ENCODE data around the gene PARD3. TPM values are rescaled to one million over a fixed set of nuclear protein-coding genes. Genes with fewer than 3 reads are reported as not detected.

Gene PARD3
- total RNA-seq, 6 experiments from 2014 or later: 19.1 to 27.8 (median 22.0) TPM

DNA sequence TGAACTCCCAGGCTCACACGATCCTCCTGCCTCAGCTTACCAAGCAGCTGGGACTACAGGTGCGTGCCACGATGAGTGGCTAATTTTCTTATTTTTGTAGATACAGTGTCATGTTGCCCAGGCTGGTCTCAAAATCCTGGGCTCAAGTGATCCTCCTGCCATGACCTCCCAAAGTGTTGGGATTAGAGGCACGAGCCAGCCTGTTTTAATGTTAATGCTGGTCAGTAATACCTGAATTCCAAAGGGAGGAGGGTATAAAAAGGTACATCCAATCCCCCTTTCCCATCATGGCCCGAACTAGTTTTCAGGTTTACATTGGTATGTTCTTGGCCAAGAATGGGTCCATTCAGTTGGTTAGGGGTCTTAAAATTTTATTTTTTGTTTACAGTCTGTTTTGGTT is 329.1 kb downstream of the PARD3 start:
- ATAC-seq (no peak), DNase-seq (no peak)
- no peaks in the 10 kb centered on the region for H3K9me3 ChIP-seq
- WGBS (ENCODE audit: insufficient coverage, low coverage, low lambda C conversion rate, missing lambda C conversion rate): 88% methylated on average over 2 of the region's 5 CpGs
- H3K36me3 ChIP-seq: no peaks in the 10 kb centered on the region
- intact Hi-C loops (cut with DNase I): no loop called here
- TF ChIP-seq, protein P1, sequence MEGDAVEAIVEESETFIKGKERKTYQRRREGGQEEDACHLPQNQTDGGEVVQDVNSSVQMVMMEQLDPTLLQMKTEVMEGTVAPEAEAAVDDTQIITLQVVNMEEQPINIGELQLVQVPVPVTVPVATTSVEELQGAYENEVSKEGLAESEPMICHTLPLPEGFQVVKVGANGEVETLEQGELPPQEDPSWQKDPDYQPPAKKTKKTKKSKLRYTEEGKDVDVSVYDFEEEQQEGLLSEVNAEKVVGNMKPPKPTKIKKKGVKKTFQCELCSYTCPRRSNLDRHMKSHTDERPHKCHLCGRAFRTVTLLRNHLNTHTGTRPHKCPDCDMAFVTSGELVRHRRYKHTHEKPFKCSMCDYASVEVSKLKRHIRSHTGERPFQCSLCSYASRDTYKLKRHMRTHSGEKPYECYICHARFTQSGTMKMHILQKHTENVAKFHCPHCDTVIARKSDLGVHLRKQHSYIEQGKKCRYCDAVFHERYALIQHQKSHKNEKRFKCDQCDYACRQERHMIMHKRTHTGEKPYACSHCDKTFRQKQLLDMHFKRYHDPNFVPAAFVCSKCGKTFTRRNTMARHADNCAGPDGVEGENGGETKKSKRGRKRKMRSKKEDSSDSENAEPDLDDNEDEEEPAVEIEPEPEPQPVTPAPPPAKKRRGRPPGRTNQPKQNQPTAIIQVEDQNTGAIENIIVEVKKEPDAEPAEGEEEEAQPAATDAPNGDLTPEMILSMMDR (IDR thresholded peaks at IDR 0.05): no peak
- no peak for TF ChIP-seq POLR2A (IDR thresholded peaks at IDR 0.05)
- no peaks in the 10 kb centered on the region for H3K27me3 ChIP-seq
- no peak overlapping the region for H3K4me3 ChIP-seq
- H3K27ac ChIP-seq: no peak overlapping the region
- H3K4me1 ChIP-seq: no peaks in the 10 kb centered on the region

DNA sequence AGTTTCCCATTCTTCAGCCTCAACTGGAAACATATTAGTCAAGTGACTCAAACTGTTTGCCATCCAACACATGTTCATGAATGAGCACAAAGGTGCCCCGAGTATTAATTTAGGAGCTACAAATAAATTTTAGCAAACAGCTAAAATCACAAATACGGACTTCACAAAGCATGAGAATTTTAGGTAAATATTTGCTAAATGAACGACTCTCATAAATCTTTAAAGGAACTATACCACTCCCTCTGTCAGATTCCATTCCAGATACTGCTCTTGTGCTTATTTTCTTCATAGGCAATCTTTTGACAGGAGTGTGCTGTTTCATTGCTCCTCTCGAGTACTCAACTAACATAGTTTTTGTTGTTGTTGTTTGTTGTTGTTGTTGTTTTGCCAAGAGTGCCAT is 330.9 kb downstream of the PARD3 start:
- H3K36me3 ChIP-seq: no peaks in the 10 kb centered on the region
- DNase-seq: no peak
- TF ChIP-seq, protein P1 (IDR thresholded peaks at IDR 0.05): no peak
- no peak for TF ChIP-seq POLR2A (IDR thresholded peaks at IDR 0.05)
- no peak overlapping the region for H3K4me3 ChIP-seq
- no peak overlapping the region for H3K27ac ChIP-seq
- H3K9me3 ChIP-seq: no peaks in the 10 kb centered on the region
- no peak for ATAC-seq
- WGBS (ENCODE audit: insufficient coverage, low coverage, low lambda C conversion rate, missing lambda C conversion rate): 88% methylated on average over 4 of the region's 4 CpGs
- intact Hi-C loops (cut with DNase I): no loop called here
- H3K27me3 ChIP-seq: no peaks in the 10 kb centered on the region
- H3K4me1 ChIP-seq: peaks cover 0 to 13% (median 0%) of the 10 kb centered on the region in 4 donors

DNA sequence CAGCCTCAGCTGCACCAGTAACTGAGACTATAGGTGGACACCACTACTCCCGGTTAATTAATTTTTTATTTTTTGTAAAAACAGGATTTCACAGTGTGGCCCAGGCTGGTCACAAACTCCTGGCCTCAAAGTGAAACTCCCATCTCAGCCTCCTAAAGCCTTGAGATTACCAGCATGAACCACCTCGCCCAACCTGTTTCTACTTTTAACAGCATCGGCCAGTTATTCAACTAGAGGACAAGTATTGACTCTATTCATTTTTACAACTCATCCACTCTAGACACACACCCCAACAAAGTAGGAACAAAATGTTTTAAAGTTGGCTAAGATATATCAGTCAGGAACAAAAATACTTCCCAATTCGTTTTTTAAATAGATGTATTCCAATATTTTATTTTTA is 334.8 kb downstream of the PARD3 start:
- Histone ChIP-seq H3K36me3 (no peaks in the 10 kb centered on the region), H3K27me3 (no peaks in the 10 kb centered on the region), H3K4me3 (no peak overlapping the region), H3K9me3 (no peaks in the 10 kb centered on the region), H3K27ac (no peak overlapping the region), H3K4me1 (peaks cover 0 to 13% (median 0%) of the 10 kb centered on the region in 4 donors)
- ATAC-seq (no peak), DNase-seq (no peak)
- intact Hi-C loops (cut with DNase I): no loop called here
- TF ChIP-seq POLR2A (IDR thresholded peaks at IDR 0.05): no peak
- TF ChIP-seq, protein P1 (IDR thresholded peaks at IDR 0.05): no peak
- WGBS (ENCODE audit: insufficient coverage, low coverage, low lambda C conversion rate, missing lambda C conversion rate): 87% methylated on average over 4 of the region's 4 CpGs

DNA sequence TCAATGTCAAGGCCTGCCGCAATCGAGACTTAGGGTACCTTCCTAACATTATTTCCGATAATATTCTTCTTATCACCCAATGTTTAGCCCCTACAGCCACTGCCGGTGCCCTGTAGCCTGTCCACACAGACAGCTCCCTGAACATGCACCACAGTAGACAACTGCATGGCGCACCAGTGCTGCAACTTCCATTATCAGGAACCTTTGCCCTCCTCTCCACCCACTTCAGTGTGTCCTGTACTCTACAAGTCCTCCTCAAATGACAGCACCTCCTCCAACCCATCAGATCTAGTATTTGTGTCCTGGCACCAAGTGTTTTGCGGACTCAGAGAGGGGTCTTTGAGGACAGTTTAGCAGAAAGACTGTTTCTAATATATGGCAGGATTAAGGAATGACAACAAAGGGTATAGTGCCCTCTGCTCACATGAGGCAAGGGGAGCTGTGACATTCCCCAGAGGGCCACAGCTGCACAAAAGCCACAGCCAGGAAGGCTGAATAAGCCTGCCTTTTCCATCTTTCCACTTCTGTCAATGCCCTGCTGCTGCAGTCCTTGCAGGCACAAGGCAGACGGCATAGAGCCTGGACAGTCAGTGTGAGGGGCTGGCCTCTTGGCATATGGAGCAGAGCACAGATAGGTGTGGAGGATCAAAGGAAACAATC is 335.4 kb downstream of the PARD3 start:
- ATAC-seq (peak; percentile 89 to 98 (median 96)), DNase-seq (peak in 2 of 3 donors; percentile 62 to 71)
- Histone ChIP-seq H3K36me3 (no peaks in the 10 kb centered on the region), H3K4me3 (no peak overlapping the region), H3K27ac (no peak overlapping the region), H3K4me1 (peaks cover 0 to 13% (median 0%) of the 10 kb centered on the region in 4 donors), H3K27me3 (no peaks in the 10 kb centered on the region), H3K9me3 (no peaks in the 10 kb centered on the region)
- WGBS (ENCODE audit: insufficient coverage, low coverage, low lambda C conversion rate, missing lambda C conversion rate): 70% methylated on average over 5 of the region's 7 CpGs
- intact Hi-C loops (cut with DNase I): no loop called here
- no peak for TF ChIP-seq POLR2A (IDR thresholded peaks at IDR 0.05)
- TF ChIP-seq, protein P1 (IDR thresholded peaks at IDR 0.05): no peak
